WERI-Rb-1 (cell line): ENCODE results near the gene DDX41.

ENCODE experiments used
- DNase-seq: peaks from one replicate; pipeline ENCODE4 v3.0.0-alpha.2; 2020
- H3K27ac ChIP-seq: fragments of 250-450 bp; sonication (Bioruptor Pico); 2 replicates; pipeline ENCODE4 v1.5.1; 2020; ENCODE audit warnings: mild to moderate bottlenecking, moderate library complexity
- H3K27me3 ChIP-seq: fragments of 250-450 bp; sonication (Bioruptor Pico); 2 replicates; pipeline ENCODE4 v1.5.1; 2021; ENCODE audit warnings: mild to moderate bottlenecking, low read depth, moderate library complexity; ENCODE audit not compliant: insufficient read depth, severe bottlenecking
- H3K36me3 ChIP-seq: fragments of 250-450 bp; sonication (Bioruptor Pico); 2 replicates; pipeline ENCODE4 v1.5.1; 2020; ENCODE audit warnings: mild to moderate bottlenecking, moderate library complexity
- H3K4me3 ChIP-seq: 2 replicates; pipeline ENCODE4 v1.5.1; 2011; ENCODE audit warnings: low read depth, mild to moderate bottlenecking, control low read depth, low read length
- H3K9me3 ChIP-seq: fragments of 250-450 bp; sonication (Bioruptor Pico); 2 replicates; pipeline ENCODE4 v1.5.1; 2021; ENCODE audit warnings: mild to moderate bottlenecking, moderate library complexity; ENCODE audit not compliant: severe bottlenecking
- TF ChIP-seq, protein P1 (sequence below): IDR thresholded peaks from 2 replicates; pipeline ENCODE4 v1.5.1; 2011; ENCODE audit warnings: low read depth, mild to moderate bottlenecking, control low read depth, inconsistent platforms, low read length

Gene DDX41

DNA sequence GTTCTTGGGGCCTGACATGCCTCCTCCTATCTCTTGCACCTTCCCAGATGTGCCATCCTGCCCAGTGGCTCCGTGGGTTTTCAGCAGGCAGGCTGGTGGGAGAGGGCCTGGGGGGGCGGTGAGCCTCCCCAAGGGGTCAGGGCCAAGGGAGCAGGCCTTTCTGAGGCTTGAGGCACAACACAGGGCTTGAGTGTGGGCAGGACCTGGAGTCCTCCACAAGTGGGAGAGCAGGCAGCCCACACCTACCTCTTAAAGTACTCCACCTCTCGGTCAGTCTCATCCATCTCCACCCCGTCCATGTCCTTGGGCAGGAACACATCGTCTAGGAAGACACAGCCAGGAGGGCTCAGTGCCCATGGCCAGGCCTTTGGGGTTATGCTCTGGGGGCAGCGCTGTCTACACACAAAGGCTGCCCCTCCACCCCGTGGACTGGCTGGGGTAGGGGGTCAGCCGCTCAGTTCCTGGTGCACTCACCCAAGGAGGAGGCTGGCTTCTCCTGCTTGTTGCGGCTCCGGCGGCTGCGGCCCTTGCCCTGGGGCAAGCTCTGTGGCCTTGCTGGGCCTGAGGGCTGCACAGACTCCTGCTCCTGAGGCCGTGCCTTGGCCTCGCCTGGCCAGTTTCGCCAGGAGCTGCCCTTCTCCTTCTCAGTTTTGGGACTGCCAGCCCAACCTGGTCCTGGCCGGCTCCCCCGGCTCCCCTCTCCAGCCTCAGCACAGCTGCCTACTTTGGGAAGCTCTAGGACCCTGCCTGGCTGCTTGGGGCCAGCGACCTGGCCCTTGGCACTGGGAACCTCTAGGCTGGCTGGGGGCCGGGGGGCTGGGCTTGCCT is 7.2 kb upstream of the DDX41 start:
- no peak for DNase-seq
- TF ChIP-seq, protein P1, sequence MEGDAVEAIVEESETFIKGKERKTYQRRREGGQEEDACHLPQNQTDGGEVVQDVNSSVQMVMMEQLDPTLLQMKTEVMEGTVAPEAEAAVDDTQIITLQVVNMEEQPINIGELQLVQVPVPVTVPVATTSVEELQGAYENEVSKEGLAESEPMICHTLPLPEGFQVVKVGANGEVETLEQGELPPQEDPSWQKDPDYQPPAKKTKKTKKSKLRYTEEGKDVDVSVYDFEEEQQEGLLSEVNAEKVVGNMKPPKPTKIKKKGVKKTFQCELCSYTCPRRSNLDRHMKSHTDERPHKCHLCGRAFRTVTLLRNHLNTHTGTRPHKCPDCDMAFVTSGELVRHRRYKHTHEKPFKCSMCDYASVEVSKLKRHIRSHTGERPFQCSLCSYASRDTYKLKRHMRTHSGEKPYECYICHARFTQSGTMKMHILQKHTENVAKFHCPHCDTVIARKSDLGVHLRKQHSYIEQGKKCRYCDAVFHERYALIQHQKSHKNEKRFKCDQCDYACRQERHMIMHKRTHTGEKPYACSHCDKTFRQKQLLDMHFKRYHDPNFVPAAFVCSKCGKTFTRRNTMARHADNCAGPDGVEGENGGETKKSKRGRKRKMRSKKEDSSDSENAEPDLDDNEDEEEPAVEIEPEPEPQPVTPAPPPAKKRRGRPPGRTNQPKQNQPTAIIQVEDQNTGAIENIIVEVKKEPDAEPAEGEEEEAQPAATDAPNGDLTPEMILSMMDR, result no peak
- Histone ChIP-seq H3K4me3 (no peak overlapping the region), H3K9me3 (no peaks in the 10 kb centered on the region), H3K27ac (no peak overlapping the region), H3K27me3 (no peaks in the 10 kb centered on the region), H3K36me3 (peaks cover 7% of the 10 kb centered on the region)

GRCh38 chr5:177520916-177521513 is 4.3 kb upstream of the DDX41 start:
- Histone ChIP-seq H3K4me3 (no peak overlapping the region), H3K36me3 (peaks cover 7% of the 10 kb centered on the region), H3K27ac (no peak overlapping the region), H3K27me3 (no peaks in the 10 kb centered on the region), H3K9me3 (no peaks in the 10 kb centered on the region)
- TF ChIP-seq, protein P1, result 0 out of 2 replicates have a peak, but pooled peaks have one; percentile 19
- DNase-seq, result no peak

- no peaks in the 10 kb centered on the region for H3K9me3 ChIP-seq
- H3K27ac ChIP-seq, result no peak overlapping the region
- no peaks in the 10 kb centered on the region for H3K27me3 ChIP-seq
- TF ChIP-seq, protein P1, result no peak
- H3K36me3 ChIP-seq, result peaks cover 13% of the 10 kb centered on the region
- no peak for DNase-seq
- H3K4me3 ChIP-seq, result no peak overlapping the region
Measured at GRCh38 chr5:177520271-177520670, 3.5 kb upstream of the DDX41 start.

DNA sequence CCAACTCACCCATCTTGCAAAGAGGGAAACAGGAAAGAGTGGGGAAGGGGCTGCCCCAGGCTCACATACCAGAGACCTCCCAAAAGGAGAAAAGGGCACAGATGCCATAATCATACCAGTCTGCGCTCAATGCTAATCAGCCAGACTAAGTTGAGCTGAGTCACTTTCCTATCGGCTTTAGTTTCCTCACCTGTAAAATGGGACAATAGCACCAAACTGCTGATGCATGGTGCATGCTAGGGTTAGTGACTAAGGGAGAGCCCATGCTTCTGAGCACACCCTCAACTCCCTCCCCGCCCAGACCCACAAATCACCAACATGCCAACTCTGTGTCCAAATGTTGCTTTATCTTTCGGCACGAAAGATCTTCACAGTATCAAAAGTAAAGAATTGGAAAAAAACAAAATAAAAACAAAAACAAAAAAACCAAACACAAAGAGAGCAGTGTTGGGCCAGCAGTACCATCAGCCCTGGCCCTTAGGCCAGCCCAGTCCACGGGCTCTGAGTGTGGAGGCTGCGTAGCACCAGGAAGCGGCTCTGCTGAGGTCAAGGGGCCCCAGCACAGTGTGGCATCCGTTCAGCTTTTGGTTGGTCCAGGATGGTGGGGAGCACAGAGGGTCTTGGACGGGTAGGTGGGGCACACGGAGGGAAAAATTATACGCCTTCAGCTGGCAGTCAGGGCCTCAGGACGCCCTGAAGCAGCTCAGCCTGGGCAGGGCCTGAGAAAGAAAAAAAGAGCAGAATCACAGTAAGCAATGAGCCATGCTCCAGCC is 2.9 kb upstream of the DDX41 start:
- TF ChIP-seq, protein P1, result no peak
- DNase-seq, result no peak
- H3K27me3 ChIP-seq, result no peaks in the 10 kb centered on the region
- no peaks in the 10 kb centered on the region for H3K9me3 ChIP-seq
- peaks cover 13% of the 10 kb centered on the region for H3K36me3 ChIP-seq
- H3K27ac ChIP-seq, result no peak overlapping the region
- H3K4me3 ChIP-seq, result no peak overlapping the region

- DNase-seq, result no peak
- no peaks in the 10 kb centered on the region for H3K27me3 ChIP-seq
- H3K4me3 ChIP-seq, result peak overlapping the region; percentile 80; the same call in 1 of the 2 replicates
- H3K27ac ChIP-seq, result no peak overlapping the region
- H3K36me3 ChIP-seq, result peaks cover 9% of the 10 kb centered on the region
- TF ChIP-seq, protein P1, result no peak
- no peaks in the 10 kb centered on the region for H3K9me3 ChIP-seq
Measured at GRCh38 chr5:177515580-177515979, 1.2 kb downstream of the DDX41 start.
